NCI-H1417 treated with DMSO at 0.1 percent for 48 hours (cell line): ENCODE measurements around the gene PGBD5.

Source experiments
- DNase-seq: peaks from one replicate; lab custom pipeline; 2025; lab: John Stamatoyannopoulos, UW

The PGBD5 gene

DNA sequence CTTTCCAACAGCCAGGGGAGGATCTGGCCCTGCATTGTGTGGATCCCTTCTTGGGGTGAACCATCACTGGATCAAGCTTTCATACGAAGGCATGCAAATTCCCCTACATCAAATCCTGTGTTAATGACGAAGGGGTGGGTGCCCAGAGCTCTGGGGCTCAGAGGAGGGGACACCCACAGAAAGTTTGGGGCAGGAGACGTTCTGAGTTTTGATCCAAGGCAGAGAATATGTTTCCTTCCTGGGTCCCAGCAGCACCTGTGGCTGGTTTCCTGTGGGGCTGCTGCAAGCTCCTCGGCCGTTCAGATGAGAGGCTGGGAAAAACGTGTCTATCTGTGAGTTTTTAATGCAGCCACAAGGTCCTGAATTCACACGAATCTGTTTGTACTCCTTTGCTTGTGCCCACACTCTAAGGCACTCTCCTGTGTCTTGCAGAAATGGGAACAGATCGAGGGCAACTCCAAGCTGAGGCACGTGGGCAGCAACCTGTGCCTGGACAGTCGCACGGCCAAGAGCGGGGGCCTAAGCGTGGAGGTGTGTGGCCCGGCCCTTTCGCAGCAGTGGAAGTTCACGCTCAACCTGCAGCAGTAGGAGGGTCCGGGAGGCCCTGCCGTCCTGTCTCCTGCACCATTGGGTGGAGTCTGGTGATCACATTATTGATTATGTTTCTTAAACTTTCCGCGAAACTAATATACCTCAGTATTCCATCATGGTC lies 147.1 kb downstream of the PGBD5 start:
- no peak for DNase-seq

DNA sequence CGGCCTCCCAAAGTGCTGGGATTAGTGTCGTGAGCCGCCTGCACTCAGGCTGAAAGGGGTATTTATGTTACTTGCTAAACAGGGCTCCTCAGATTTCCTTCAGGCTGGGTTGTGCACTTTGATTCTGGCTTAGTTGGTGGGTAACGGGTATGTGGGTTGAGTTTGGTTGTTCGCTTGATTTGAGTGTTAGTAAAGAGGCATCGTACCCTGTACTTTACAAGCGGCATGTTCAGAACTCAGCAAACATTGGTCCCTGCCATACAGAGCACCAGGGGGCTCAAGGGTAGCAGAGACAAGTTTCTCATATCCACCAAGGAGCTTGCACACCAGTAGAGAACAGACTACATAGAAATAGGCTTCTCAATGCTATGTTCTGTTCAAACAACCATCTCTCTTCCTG lies 147.8 kb downstream of the PGBD5 start:
- DNase-seq, result no peak

DNA sequence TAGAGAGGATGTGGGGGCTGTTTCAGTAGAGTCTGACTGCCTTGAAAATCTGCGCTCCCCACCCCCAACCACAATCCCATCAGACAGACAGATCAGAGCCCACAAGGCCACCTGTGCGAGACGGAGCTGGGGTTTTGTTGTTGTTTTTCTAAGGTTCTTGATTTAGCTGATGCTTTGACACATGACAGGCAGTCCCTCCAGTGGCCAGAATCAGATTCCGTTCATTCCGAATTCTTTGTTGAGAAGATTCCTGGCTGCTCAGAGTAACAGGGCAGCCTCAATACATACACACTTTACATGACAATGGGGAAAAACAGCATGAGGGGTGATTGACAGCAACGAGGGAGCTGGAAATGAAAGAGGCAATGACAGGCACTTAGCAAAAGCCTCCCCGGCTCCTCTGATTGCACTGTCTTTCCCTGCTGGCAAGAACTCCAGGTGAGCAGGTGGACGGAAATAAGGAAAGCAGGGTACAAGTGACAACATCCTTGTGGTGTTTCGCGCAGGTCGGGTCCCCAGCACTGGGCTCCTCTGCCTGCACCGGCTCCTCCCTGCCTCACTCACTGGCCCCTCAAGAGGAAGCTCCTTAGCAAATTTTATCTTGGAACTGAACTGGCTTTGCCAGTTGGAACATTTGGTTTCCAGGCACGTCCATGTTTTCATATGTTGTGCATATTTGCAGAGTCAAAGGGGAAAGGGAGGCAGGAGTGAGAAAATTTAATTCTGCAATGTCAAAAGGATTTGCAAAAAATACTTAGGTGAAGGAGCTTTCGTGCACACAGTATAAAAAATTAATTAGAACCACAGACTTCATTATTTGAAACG lies 148.7 kb downstream of the PGBD5 start:
- DNase-seq, result peak; percentile 32

DNA sequence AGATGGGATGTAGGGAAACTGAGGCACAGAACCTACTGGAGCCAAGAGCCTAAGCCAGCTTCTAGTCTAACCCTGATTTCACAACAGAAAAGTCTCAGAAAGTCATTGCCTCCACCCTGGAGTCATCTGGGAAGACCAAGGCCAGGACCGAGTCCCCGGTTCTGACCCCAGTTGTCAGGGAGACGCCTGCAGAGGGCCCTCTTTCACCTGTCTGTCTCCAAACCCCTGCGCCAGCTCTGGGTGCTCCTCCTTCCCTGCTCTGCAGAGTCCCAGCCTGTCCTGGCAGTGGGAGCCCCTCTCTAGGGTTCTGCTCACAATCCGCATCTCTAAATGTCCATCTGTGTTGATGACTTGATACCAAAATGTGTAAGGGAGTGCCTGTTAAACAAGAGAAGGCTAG lies 149.7 kb downstream of the PGBD5 start:
- no peak for DNase-seq

DNA sequence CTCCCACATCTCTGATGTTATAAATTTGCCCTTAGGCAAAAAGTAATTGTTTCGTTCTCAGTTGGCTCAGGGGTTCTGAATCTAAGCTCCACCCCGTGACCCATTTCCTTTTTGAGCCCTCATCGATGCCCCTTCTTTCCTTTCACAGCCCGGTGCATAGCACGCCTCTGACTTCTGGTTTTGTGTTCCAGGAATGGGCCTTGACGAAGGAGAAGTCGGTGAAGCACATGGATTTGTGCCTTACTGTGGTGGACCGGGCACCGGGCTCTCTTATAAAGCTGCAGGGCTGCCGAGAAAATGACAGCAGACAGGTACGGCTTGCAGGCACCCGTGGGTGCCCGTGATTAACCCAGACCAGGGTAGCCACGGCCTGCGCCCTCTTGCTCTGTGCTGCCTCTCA lies 151.9 kb downstream of the PGBD5 start:
- DNase-seq, result no peak

DNA sequence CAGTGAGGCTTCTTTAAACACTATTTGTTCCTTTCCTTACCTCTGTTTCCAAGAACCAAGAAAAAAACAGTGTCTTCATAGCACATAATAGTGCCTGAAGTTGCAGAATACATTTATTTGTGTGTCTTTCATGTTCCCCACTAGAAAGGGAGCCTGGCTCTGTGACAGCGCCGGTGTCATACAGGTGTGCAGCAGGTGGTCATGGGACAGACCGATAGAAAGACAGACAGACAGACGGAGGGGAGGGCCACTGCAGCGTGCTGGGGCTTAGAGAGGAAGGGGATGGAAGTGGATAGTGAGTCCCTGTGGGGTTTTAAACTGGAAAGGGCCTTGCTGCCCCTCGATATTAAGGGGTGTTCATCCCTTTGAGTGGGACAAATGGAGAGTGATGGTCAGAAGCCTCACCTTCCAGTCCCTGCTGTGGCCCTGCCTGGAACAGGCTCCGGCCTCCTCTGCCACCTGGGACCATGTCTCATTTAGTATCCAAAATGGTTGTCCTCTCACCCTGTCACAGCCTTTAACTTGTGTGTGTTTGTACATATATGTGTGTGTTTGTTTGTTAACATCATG lies 152.9 kb downstream of the PGBD5 start:
- no peak for DNase-seq

DNA sequence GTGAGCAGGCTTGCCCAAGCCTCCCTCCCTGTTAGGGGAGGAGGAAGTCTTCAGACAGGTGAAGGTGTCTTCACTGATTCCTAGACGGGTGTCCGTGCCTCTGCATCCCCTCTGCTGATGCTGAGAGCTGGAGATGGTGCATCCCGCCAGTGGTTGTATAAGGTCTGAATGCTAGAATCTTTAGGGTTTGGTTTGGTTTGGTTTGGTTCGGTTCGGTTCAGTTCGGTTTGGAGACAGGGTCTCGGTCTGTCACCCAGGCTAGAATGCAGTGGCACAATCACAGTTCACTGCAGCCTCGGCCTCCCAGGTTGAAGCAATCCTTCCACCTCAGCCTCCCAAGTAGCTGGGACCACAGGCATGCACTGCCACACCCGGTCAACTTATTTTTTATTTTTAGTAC lies 153.6 kb downstream of the PGBD5 start:
- no peak for DNase-seq

DNA sequence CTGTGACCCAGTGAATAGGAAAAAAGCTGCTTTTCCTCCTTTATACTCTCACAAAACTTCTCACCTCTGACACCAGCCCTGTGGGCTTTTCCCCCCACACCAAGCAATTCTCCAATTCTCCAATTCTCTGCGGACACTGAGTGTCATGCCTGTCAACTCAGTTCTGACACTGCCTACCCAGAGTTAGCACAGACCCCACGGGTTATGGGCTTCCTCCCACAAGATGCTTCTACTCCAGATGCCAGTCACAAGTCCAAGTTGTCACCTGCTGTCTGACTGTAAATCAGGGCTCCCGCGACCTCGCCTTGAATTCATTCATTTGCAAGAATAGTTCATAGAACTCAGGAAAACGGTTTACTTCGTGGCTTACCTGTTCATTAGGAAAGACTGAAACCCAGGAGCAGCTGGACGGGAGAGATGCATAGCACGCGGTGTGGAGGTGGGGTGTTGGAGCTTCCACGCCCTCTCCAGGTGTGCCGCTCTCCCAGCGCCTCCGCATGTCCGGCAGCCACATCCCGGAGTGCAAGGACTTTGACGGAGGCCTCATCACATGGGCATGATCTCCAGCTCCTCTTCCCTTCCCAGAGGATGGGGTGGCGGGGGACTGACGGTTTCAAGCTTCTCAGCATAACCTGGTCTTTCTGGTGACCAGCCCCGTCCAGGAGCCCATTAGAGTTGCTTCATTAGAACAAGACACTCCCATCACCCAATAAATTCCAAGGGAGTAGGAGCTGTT lies 154.7 kb downstream of the PGBD5 start:
- no peak for DNase-seq

DNA sequence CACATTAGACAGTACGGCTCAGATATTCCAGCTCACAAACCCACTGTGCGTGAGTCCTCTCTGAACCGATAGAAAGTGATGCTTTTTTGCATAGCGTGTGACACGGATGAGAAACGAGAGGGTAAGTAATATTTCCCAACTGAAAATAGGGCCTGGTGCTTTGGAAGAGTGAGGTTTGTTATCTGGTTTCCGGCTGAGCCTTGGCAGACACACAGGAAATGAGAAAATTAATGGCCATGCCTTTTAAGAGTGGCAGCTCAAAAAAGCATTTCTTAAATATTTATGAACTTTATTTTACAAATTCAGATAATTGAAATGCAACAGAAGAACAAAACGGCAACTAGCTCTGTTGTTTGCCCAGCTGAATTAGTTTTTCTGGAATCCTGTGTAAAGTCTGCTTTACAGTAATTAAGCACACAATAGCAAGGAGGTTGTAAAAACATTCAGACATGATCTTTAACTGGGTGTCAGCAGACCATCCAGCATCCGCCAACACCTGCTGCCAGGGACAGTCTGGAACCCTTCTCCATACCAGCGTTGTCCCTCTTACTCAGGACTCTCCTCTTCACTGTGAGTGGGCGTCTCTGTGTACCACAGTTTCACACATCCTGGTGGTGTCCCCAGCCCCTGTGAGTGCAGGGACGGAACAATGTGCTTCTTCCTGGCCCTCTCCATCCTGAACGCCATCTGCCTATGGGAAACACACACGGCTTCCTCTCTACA lies 155.4 kb downstream of the PGBD5 start:
- DNase-seq, result peak; percentile 35

DNA sequence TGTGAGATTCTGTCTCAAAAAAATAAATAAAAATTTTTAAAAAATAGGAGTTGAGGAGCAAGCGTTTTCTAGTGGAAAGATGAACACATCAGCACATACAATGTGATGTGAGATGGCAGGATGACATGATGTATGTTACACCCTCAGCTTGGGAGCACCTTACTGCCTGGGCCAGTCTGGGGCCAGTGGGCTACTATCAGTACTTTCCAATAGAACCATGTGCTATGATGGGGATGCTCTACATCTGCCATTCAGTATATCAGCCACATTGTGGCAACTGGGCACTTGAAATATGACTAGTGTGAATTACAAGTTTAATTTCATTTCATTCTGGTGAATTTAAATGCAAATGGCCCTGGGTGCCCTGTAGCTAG lies 156.0 kb downstream of the PGBD5 start:
- no peak for DNase-seq

DNA sequence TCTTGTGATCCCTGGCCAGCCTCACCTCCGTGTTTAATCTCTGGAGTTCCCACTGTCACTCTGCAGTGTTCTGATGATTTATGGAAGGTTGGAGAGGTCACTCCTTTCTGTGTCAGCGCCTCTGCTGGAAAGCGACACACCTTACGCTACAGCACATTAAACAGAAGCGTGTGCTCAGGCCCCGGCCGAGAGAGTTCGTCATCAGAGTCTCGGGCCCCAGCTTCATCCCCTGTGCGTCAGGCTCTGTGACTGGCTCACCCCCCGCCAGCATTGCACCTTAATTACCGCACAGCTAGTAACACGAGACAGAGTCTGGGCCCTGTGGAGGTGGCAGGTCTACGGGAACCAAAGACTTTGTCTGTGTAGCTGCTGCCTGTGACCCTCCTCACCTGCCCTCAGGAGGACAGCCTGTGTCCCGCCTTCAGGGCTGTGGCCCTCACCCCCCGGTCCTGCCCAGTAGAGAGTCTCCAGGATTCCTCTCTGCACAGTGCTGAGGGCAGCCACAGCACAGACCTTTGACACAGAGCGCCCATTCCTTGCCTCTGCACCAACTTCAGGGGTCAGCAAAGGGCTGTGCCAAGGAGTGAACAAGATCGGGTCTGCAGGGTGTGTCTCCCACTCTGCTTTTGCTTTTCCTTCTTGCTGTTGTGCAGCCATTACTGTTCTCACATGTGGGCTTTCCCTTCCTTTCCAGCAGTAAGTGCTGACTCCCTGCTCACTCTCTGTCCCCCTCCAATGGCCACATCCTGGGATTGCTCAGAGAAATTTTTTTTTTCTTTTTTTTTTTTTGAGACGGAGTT lies 157.6 kb downstream of the PGBD5 start:
- peak; percentile 14 for DNase-seq

DNA sequence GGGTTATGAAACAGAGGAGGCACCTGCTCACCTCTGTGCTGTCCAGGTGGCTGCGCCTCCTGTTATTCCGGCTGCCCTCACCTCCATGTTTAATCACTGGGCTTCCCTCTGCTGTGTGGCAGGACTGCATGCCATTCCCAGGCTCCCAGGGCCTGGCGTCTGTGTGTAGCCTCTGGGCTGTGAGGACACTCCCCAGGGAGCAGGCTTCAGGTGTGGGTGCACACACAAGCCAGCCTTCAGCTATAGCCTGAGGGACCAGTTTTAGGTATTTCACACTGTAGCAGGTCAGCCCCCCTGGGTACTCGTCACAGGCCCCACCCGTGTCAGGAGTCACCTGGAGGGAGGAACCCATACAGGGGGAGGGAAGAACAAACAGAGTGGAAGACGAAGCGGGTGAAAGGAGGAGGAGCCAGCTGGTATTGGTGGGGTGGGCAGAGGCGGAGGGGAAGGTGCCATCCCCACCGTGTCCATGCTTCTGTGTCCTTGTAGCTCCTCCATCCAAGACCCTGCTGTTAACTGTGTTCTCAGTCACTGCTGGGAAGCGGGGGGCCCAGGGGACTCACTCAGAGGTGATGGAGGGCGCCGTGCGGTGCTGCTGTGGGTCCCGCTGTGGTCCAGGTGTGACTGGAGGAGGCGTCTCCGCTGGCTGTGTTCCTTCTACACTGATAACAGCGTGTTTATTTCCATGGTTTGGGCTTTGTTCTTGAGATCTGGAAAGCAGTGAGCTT lies 158.6 kb downstream of the PGBD5 start:
- DNase-seq, result peak; percentile 74

DNA sequence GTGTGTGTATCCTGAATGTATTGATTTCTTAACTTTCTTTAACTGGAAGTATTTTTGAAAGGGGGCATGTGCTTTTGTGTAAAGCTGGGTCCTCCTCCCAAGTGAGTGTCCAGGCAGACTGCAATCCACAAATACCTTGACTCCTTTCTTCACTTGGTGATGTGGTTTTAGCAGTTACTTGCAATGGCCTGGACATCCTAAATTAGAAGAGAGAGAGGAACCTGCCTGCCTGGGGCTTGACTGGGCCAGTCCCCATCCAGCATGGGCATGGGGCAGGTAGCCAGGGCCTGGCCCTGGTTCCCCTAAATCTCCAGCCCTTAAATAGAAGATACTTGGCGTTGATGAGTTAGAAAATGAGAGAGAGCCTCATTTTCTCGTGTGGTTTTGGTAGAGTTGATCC lies 159.7 kb downstream of the PGBD5 start:
- no peak for DNase-seq

DNA sequence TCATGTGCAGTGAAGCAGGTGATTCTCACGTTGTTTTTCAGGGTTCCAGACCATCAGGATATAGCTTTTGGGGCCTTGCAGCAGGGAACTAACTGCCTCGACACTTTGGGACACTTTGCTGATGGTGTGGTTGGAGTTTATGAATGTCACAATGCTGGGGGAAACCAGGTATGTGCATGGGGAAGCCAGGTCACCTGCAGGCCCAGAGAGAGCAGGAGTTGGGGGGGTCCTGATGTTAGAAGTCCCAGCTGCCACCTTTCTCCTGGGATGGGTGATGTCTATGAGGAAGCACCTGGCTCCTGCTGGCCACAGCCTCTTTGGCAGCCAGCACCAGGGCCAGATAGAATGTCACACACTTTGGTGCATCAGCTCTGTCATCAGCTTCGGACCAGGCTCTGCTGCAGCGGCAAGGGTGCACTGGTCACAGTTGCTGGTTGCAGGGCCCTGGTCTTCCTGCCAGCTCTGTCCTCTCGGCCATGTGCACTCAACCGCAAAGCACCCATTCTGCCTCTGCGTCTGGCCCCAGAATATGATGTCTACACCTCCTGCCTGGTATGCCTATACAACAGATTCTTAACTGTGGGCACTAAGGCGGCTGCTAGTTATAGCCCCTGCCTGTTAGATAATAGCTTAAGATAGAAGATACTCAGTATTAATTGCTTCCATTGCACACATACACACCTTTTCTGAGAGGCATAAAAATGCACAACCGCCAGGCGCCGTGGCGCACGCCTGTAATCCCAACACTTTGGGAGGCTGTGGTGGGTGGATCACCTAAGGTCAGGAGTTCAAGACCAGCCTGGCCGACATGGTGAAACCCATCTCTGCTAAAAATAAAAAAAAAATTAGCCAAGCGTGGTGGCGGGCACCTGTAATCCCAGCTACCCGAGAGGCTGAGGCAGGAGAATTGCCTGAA lies 160.7 kb downstream of the PGBD5 start:
- no peak for DNase-seq
